GM21360 (cell line): Measurements from ENCODE around the gene STEEP1.

Source experiments
- ATAC-seq: cut with Tn5 transposase; IDR thresholded peaks from one replicate; pipeline ENCODE4 v1.9.1; 2021; ENCODE audit warnings: mild to moderate bottlenecking, moderate library complexity; ENCODE audit not compliant: unreplicated experiment

The STEEP1 gene

GRCh38 chrX:119565107-119565663, at the start of gene STEEP1:
Gene STEEP1, minus strand, starts transcription at chrX:119565409. Its CDS starts 54 bp downstream, at chrX:119565355.
- ATAC-seq, result peak; percentile 91

DNA sequence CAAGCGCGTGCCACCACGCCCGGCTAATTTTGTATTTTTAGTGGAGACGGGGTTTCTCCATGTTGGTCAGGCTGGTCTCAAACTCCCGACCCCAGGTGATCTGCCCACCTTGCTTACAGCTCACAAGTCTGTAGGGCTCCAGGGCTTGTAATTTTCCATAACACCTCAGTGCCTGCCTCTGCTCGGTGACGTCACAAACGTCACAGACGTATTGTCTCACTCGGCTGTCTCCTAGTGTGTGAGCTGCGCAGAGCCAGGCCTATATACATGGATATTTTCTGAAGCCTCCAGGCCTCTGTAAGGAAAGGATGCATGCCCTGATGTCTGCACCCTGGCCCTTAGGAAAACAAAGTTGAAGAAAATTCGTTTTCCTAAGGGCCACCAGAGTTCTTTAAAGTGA, 49.6 kb upstream of the STEEP1 start:
- no peak for ATAC-seq

DNA sequence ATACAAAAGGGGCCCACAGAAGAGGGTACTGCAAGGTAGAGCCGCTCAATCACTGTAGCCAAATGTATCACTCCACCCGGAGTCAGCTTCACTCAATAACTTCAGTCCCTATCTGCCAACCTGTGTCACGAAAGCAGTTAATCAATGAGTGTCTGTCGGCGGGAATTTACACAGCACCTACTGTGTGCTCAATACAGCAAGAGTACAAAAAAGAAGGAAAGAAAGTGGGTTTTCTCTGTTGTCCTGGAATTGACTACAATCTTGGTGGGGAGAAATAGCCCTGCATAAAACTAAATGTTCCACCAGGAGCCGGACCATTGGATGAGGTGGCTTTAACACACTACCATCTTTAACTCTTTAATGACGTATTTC, 41.8 kb upstream of the STEEP1 start:
- ATAC-seq, result no peak

GRCh38 chrX:119606280-119607017, 41.2 kb upstream of the STEEP1 start, which contains the start of gene NKRF:
Gene NKRF, minus strand, starts transcription at chrX:119606424.
- ATAC-seq, result peak; percentile 69

DNA sequence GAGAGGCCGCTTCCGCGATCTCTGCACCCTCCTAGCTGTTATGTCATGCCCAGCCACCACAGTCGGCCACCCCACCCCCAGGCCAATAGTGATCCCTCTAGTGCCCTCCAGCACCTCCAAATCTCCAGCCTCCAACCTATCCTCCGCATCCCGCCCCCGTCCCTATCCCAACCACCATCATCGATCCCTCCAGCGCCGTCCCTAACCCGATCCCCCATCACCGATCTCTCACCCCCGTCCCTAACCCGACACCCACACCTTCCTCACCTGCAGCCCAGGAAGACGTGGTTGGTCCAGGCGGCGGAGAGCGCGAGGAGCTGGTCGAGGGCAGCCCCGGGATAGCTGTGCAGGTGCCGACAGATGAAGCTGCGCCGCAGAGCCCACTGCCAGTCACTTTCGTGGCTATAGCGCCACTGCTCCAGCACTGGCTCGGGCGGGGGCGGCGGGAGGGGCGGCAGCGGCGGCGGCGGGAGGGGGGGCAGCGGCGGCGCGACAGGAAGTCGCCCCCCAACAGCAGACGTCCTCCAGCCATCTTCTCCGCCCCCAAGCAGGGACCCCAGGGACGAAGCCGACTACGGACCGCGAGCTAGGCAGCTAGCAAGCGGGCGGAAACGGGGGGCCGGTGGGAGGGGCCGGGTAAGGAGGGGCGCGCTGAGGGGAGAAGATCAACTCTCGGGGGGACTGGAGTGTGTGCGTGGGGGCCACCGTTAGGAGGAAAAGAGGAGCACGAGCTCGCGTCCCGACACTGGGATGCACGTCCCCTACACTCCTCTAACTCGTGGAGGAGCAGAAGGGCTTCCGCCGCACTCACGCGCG, 40.5 kb upstream of the STEEP1 start:
- ATAC-seq, result peak; percentile 10

DNA sequence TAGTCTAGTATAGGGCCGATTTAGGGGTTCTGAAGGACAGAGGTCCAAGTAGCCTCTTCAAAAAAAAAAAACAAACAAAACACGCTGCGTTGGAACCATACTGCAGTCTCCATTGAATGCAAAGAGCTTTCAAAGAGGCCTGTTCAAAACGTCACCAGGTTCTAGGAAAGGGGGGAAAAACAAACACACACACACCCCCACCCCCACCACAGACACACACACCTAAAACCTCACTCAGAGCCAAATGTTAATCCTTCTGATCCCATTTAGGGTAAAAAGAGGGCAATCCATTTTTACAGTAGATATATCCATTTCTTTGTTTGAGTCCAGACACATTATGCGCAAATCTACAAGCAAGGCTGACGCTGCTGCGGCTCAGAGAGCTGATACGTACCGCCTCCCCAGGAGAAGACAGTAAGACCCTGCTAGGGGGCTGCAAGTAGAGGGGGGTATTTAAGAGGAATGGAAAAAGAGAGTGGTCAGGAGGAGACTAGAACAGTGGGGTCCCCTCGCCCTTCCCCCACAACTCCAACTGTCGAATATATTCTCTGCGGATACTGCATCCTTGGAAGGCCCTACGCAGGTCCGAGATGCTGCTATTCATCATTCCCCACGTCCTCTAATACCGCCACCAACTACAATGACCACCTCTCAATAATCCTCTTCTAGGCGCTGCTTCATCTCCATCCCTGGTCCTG, 39.7 kb upstream of the STEEP1 start:
- no peak for ATAC-seq

DNA sequence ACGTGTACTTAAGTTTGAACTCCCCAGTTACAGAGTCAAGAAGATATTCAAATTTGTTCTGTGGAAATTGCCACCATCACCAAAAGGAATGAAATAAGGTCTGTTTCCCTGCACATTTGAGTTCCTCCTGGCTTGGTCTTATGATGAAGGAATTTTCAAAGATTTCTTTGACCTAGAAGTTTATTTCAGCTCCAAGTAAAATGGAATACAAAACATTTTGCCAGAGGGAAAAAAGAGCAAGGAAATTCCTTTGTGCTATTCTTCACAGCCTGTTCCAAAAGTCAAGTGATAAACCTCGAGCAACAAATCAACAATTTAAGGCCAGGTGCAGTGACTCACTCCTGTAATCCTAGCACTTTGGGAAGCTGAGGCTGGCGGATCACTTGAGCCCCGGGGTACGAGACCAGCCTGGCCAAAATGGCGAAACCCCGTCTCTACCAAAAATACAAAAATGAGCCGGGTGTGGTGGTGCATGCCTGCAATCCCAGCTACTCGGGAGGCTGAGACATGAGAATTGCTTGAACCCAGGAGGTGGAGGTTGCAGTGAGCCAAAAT, 37.6 kb upstream of the STEEP1 start:
- ATAC-seq, result no peak

- no peak for ATAC-seq
Observed at GRCh38 chrX:119589810-119590209, 24.6 kb upstream of the STEEP1 start.

DNA sequence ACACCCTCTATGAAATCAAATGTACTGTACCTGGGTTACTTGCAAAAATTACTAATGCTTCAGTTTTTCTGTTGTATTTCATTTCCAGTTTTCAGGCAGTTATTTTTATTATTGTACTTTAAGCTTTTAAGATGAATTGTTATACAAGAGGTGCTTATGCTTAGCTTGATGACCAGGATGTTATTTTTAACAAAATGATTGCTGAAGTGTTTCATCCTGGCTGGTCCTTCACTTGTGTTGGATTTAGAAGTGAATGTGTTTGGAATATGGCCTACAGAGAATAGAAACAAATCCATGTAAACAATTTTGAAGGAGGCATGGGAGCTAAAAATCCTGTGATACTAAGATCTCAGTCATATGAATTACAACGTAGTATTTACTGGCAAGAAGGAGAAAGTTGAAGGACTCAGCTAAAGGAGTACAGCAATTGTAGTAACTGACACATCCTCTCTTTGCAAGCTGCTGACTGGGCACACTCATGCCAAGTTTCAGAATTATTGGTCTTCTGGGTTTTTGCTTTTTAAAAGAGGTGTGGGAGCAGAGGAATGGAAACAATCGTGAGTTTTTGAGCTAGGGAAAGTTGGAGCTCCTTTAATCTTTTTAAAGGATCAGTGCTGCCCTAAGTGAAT, 18.3 kb upstream of the STEEP1 start:
- no peak for ATAC-seq

GRCh38 chrX:119579414-119579813, 14.2 kb upstream of the STEEP1 start:
- ATAC-seq, result no peak

DNA sequence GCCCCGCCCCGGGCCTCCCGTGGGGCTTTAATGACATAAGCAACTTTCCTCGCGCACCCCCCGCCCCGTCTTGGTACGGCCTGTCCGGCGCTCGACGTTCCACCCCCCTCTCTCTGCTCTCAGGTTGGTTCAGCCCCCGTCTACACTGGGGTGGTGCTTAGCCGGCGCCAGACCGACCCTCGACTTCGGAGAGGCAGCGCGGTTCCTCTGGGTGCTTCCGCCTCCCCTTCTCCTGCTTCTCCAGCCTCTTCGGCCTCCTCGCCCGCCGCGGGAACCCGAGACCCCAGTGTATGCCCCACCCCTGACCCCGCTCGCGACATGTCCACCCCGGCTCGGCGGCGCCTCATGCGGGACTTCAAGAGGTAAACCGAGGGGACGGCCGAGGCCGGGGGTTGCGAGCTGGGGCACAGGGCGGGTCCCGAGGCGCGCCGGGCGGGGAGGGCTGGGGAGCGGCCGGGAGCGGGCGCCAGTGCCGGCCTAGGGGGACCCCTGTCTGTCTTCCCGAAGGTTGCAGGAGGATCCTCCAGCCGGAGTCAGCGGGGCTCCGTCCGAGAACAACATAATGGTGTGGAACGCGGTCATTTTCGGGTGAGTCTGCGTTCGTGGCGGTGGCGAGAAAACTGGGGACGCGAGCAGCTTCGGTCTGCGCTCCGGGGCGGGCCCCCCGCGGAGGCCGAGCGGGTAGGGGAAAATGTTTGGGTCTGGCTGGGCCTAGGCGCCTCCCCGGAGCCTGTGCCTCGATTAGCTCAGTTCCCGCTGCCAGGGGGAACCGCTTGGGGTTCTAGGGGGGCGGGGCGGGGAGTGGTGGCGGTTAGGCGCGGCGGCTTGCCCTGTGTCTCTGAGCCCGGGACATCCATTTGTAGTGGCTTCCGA, 9.4 kb upstream of the STEEP1 start, which contains the start of gene UBE2A:
TSS of gene UBE2A (plus strand) at position 170 of the 873 bp plus-strand sequence. CDS start at position 319, 149 bp downstream.
- ATAC-seq, result peak; percentile 76

GRCh38 chrX:119573840-119574393, 8.7 kb upstream of the STEEP1 start:
- ATAC-seq, result no peak

GRCh38 chrX:119573222-119573621, 8.0 kb upstream of the STEEP1 start:
- no peak for ATAC-seq

DNA sequence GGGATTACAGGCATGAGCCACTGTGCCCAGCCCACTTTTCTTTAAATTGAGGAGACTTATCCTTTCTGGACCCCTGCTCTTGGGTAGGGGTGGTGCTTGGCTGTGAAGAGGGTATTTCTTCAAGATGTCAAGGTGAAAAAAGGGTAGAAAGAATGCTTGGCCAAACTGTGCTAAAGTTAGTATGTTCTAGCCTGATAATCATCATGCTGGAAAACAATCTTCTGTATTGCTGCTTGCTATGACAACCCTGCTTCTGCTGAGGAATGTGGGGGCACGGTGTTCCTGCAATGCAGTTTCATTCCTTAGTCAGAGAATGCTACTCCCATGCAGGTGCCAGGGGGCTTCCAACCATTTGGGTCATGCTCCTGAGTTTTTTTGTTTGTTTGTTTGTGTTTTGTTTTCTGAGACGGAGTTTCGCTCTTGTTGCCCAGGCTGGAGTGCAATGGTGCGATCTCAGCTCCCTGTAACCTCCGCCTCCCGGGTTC, 5.2 kb upstream of the STEEP1 start:
- no peak for ATAC-seq

- no peak for ATAC-seq
Observed at GRCh38 chrX:119552508-119552907, 12.7 kb downstream of the STEEP1 start.

GRCh38 chrX:119549327-119550016, 15.7 kb downstream of the STEEP1 start:
- ATAC-seq, result no peak

DNA sequence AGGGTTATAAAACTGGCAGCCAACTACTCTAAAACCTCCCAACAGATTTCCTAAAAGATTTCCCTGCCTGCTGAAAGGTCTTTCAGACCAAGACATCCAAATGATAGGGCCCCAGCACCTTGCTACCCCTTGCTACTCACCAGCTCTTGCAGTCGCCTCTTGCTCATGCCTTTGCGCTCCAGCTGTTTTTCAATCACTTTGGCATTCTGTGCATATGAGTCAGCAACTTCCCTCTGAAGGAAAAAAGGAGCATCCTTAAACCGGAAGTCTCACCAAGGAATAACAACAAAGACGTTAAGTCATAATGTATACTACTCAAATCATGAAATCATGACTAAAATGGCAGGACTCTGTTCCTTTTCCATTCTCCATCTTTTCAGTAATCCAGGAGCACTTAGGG, 24.0 kb downstream of the STEEP1 start:
- no peak for ATAC-seq

- ATAC-seq, result no peak
Observed at GRCh38 chrX:119539872-119540271, 25.3 kb downstream of the STEEP1 start.
